ENCODE measurements around the gene USP47.

Gene USP47

DNA sequence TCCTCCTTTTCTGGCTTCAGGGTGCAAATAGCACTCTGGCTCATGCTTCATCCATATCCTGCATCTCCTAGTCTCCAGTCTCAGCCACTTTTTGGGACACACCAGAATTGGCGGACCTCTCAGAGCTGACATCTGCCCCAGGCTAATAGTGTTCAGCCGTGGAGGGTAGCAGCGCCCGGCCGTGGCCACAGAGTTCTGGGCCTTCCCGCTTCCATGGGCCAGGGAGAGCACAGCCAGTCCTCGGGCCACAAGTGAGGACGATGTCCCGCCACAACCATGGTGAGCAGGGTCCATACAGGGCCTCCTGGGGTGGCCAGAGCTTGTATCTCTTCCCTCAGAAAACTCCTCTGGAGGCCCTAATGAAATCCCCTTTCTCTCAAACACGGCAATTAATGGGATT, 140.7 kb downstream of the USP47 start:
- DNase-seq (ENCODE audit: low spot score in 2 of 2), result no peak

GRCh38 chr11:11982975-11983374, 141.2 kb downstream of the USP47 start:
- no peaks in the 10 kb centered on the region for H3K9me3 ChIP-seq
- DNase-seq (ENCODE audit: low spot score in 2 of 2), result no peak
- H3K36me3 ChIP-seq (replicated peaks), result no peaks in the 10 kb centered on the region
- H3K4me3 ChIP-seq, result no peak overlapping the region
- H3K27me3 ChIP-seq (ENCODE audit: low read depth), result no peaks in the 10 kb centered on the region
- in situ Hi-C loops (cut with MboI; ENCODE audit: low sequenced_read_pairs), result no loop called here
- no peaks in the 10 kb centered on the region for H3K4me1 ChIP-seq

More for the DNA sequence above, 140.7 kb downstream of the USP47 start:
- Histone ChIP-seq H3K4me1 (no peaks in the 10 kb centered on the region), H3K4me3 (no peak overlapping the region), H3K9me3 (no peaks in the 10 kb centered on the region), H3K27me3 (ENCODE audit: low read depth) (no peaks in the 10 kb centered on the region), H3K36me3 (replicated peaks) (no peaks in the 10 kb centered on the region)
- in situ Hi-C loops (cut with MboI; ENCODE audit: low sequenced_read_pairs), result no loop called here

GRCh38 chr11:11983427-11983826, 141.7 kb downstream of the USP47 start:
- DNase-seq (ENCODE audit: low spot score in 2 of 2), result no peak
- Histone ChIP-seq H3K36me3 (replicated peaks) (no peaks in the 10 kb centered on the region), H3K4me1 (no peaks in the 10 kb centered on the region), H3K4me3 (no peak overlapping the region), H3K27me3 (ENCODE audit: low read depth) (no peaks in the 10 kb centered on the region), H3K9me3 (no peaks in the 10 kb centered on the region)
- in situ Hi-C loops (cut with MboI; ENCODE audit: low sequenced_read_pairs), result no loop called here

DNA sequence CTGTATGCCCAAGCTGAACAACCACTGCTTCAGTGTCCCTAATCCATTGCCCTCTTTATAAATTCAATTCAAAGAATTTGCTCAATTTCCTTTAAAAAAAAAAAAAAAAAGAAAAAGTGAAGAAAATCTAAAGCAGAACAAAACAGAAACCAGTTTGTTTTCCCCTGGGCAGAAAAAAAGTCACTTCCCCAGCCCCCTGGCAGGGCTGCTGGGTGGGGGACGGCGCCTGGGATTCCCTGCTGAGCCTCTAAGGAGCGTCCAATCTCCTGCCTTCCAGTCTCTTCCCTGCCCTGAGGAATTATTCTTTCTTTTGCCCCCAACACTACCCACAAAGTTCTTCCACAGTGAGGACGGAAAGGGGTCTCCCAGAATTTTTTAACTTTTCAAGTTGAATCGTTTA, 142.8 kb downstream of the USP47 start:
- Histone ChIP-seq H3K4me1 (no peaks in the 10 kb centered on the region), H3K9me3 (no peaks in the 10 kb centered on the region), H3K36me3 (replicated peaks) (no peaks in the 10 kb centered on the region), H3K4me3 (no peak overlapping the region), H3K27me3 (ENCODE audit: low read depth) (no peaks in the 10 kb centered on the region)
- DNase-seq (ENCODE audit: low spot score in 2 of 2), result no peak
- in situ Hi-C loops (cut with MboI; ENCODE audit: low sequenced_read_pairs), result no loop called here

DNA sequence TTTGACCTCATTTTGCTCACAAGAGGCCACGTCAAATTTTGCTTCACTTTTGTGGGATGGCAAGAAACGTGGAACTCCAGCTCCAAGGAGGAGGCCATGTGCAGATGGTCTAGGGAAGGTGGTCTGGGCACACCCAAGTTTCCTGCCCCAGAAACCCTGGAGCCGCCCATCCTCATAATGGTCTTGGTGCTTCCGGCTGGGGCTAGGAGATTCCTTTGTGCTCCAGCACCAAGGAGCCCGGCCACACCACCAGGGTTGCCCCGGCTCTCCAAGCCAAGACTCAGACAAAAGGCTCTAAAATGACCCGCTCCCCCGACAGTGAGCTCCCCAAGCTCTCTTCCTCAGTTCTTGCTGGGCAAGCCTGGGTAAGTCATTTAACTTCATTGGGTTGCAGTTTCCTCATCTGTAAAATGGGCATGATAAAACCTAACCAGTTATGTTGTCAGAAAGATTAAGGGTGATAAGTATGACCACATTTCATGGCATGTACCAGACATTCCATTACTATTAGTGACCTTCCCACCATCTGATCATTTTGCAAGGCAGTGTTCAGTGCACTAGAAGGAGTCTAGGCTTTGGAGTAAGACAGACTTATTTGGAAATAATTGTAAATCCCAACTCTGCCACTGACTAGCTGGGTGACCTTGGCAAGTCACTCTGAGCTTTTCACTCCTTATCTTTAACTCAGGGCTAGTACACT, 143.4 kb downstream of the USP47 start:
- H3K4me3 ChIP-seq, result no peak overlapping the region
- in situ Hi-C loops (cut with MboI; ENCODE audit: low sequenced_read_pairs), result no loop called here
- H3K36me3 ChIP-seq (replicated peaks), result no peaks in the 10 kb centered on the region
- no peak for DNase-seq (ENCODE audit: low spot score in 2 of 2)
- no peaks in the 10 kb centered on the region for H3K27me3 ChIP-seq (ENCODE audit: low read depth)
- H3K4me1 ChIP-seq, result no peaks in the 10 kb centered on the region
- no peaks in the 10 kb centered on the region for H3K9me3 ChIP-seq

DNA sequence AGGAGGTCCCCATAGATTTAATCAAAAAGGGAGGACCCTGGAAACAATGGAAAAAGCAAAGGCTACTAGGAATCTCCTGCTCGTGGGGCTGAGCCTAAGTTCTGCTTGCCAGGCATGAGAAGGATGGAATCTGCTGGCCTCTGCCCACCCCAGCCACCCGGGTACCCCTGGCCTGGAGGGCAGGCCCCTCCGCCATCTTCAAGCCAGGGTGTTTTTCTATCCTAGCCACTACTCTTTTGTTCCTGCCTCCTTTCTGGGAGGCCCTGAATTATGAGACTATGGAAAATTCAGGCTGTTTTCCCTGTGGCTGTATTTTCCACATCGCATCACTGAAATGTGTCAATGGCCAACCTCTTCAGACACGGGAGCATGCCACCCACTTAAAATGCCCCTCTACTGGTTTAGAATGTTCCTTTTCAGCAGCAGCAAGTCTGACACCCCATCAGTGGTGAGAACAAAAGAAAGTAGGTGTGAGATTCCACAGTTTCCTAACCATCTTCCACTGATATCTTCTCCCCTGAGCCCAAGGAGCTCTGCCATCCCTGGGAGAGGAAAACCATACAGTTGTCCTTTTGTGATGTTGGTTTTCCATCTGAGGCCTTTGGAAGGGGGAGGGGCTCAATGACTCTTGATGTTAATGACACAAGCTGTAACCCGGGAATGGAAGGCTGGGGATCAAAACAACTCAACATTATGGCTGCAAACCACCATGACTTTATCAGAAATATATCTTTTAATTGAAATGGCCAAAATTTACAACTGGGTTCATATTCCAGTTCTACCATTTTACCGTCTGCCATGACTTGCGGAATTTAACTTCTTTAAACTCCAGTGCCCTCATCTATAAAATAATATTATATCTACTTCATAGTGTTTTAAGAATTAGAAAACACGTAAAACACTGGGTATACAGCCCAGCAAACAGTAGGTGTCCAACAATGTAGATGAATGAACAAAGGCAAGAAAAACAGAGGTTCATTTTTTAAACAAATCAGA, 144.5 kb downstream of the USP47 start:
- no peak for DNase-seq (ENCODE audit: low spot score in 2 of 2)
- no peaks in the 10 kb centered on the region for H3K27me3 ChIP-seq (ENCODE audit: low read depth)
- no peaks in the 10 kb centered on the region for H3K9me3 ChIP-seq
- no peaks in the 10 kb centered on the region for H3K36me3 ChIP-seq (replicated peaks)
- no peaks in the 10 kb centered on the region for H3K4me1 ChIP-seq
- H3K4me3 ChIP-seq, result no peak overlapping the region
- in situ Hi-C loops (cut with MboI; ENCODE audit: low sequenced_read_pairs), result no loop called here

GRCh38 chr11:11987503-11988022, 145.8 kb downstream of the USP47 start:
- Histone ChIP-seq H3K36me3 (replicated peaks) (no peaks in the 10 kb centered on the region), H3K27me3 (ENCODE audit: low read depth) (no peaks in the 10 kb centered on the region), H3K4me3 (no peak overlapping the region), H3K9me3 (no peaks in the 10 kb centered on the region), H3K4me1 (no peaks in the 10 kb centered on the region)
- no peak for DNase-seq (ENCODE audit: low spot score in 2 of 2)
- in situ Hi-C loops (cut with MboI; ENCODE audit: low sequenced_read_pairs), result no loop called here

- in situ Hi-C loops (cut with MboI; ENCODE audit: low sequenced_read_pairs), result no loop called here
- Histone ChIP-seq H3K9me3 (no peaks in the 10 kb centered on the region), H3K4me1 (no peaks in the 10 kb centered on the region), H3K27me3 (ENCODE audit: low read depth) (no peaks in the 10 kb centered on the region), H3K4me3 (no peak overlapping the region), H3K36me3 (replicated peaks) (no peaks in the 10 kb centered on the region)
- no peak for DNase-seq (ENCODE audit: low spot score in 2 of 2)
These were observed 146.4 kb downstream of the USP47 start for GRCh38 chr11:11988099-11988651.

GRCh38 chr11:11988681-11989261, 147.0 kb downstream of the USP47 start:
- Histone ChIP-seq H3K4me3 (no peak overlapping the region), H3K4me1 (no peaks in the 10 kb centered on the region), H3K36me3 (replicated peaks) (no peaks in the 10 kb centered on the region), H3K9me3 (no peaks in the 10 kb centered on the region), H3K27me3 (ENCODE audit: low read depth) (no peaks in the 10 kb centered on the region)
- DNase-seq (ENCODE audit: low spot score in 2 of 2), result no peak
- in situ Hi-C loops (cut with MboI; ENCODE audit: low sequenced_read_pairs), result no loop called here

DNA sequence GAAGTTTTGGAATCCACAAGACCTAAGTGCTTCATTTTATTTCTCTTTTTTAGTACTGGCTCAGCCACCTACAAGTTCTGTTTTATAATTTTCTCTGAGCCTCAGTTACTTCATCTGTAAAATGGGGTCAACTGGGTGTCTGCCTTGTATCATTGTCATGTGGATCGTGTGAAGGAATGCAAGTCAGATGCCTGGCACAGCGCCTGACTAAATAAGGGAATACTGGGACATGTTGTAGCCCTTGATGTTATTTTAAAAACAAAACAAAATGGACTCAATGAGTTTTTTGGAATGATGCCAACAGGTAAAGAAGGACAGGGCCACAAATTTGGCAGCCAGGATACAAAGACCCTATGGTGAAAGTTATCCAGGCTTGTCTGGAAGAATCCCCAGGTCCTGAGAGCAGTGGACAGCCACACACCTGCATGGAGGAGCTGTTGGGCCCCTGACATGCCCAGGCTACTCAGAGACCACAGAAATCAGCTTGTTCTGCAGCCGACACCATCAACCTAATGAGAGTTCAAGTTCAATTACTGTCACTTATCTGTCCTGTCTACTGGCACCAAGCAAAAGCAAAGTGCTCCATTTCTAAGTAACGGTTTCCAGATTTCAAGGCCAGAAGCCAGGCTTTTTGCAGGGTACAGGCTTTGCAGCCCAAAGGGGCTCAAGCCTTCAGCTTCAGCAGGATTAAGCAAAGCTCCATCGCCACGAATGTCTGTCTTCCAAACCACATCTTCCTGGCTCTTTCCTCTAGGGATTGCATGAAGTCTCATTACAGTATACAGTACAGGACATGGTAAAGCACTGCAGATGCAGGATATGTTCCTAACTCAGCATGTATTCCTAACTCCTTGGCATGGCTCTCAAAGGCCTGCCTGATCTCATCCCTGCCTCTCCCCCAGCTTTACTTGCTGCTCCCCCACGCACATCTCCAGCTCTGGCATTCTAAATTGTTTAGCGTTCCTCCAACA, 148.3 kb downstream of the USP47 start:
- Histone ChIP-seq H3K27me3 (ENCODE audit: low read depth) (no peaks in the 10 kb centered on the region), H3K4me3 (no peak overlapping the region), H3K4me1 (no peaks in the 10 kb centered on the region), H3K36me3 (replicated peaks) (no peaks in the 10 kb centered on the region), H3K9me3 (no peaks in the 10 kb centered on the region)
- DNase-seq (ENCODE audit: low spot score in 2 of 2), result no peak
- in situ Hi-C loops (cut with MboI; ENCODE audit: low sequenced_read_pairs), result no loop called here

GRCh38 chr11:11992257-11993212, 150.8 kb downstream of the USP47 start:
- no peak for DNase-seq (ENCODE audit: low spot score in 2 of 2)
- no peaks in the 10 kb centered on the region for H3K4me1 ChIP-seq
- in situ Hi-C loops (cut with MboI; ENCODE audit: low sequenced_read_pairs), result no loop called here

DNA sequence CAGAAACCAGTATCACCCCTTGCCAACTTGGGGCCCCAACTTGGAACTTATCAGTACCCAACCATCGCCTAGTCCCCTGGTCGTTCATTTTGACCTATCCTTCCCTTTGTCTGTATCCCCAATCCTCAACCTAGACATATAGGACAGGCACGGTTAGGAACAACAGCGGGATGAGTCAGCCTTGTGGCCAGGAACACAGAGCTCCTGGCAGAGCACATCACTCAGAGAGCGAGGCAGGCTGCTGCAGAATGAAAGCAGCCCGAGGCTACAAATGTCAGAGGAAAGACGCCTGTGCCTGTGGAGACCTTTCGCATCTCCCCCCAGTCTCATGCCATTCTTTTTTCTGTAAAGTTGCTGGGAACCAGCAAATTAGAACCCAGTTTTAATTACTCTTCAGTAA, 152.1 kb downstream of the USP47 start:
- no peak for DNase-seq (ENCODE audit: low spot score in 2 of 2)
- H3K4me1 ChIP-seq, result no peaks in the 10 kb centered on the region
- no peaks in the 10 kb centered on the region for H3K9me3 ChIP-seq
- in situ Hi-C loops (cut with MboI; ENCODE audit: low sequenced_read_pairs), result no loop called here
- no peak overlapping the region for H3K4me3 ChIP-seq
- no peaks in the 10 kb centered on the region for H3K36me3 ChIP-seq (replicated peaks)
- H3K27me3 ChIP-seq (ENCODE audit: low read depth), result no peaks in the 10 kb centered on the region

More at GRCh38 chr11:11992257-11993212, 150.8 kb downstream of the USP47 start:
- H3K36me3 ChIP-seq (replicated peaks), result no peaks in the 10 kb centered on the region
- no peak overlapping the region for H3K4me3 ChIP-seq
- H3K27me3 ChIP-seq (ENCODE audit: low read depth), result no peaks in the 10 kb centered on the region
- H3K9me3 ChIP-seq, result no peaks in the 10 kb centered on the region

All from HAP-1 (cell line).